GM23338 (cell line): ENCODE measurements around the gene SPECC1. TPM values are rescaled to one million over a fixed set of nuclear protein-coding genes. Genes with fewer than 3 reads are reported as not detected.

Source experiments
- ATAC-seq: fragments of 200-7000 bp; cut with Tn5 transposase; 3 replicates; pipeline ENCODE4 v1.9.1; 2020
- DNase-seq: peaks from one replicate; pipeline ENCODE4 v3.0.0-alpha.2; 2015; ENCODE audit warnings: low spot score
- H2AFZ ChIP-seq: fragments of 200-600 bp; sonication (generic); 2 replicates; pipeline ENCODE4 v1.8.0; 2016; ENCODE audit warnings: antibody characterized with exemption, mild to moderate bottlenecking, moderate library complexity
- H3F3A ChIP-seq: fragments of 200-600 bp; sonication (generic); replicated peaks from 2 replicates; pipeline ENCODE4 v1.8.0; 2017; ENCODE audit warnings: antibody characterized with exemption, mixed run types, low read depth
- H3K27ac ChIP-seq: fragments of 200-600 bp; sonication (generic); 2 replicates; pipeline ENCODE4 v1.6.1; 2016; ENCODE audit warnings: low read depth
- H3K27me3 ChIP-seq: fragments of 200-600 bp; sonication (generic); 2 replicates; pipeline ENCODE4 v1.8.0; 2016; ENCODE audit warnings: mild to moderate bottlenecking, mixed run types, moderate library complexity; ENCODE audit not compliant: insufficient read depth
- H3K36me3 ChIP-seq: fragments of 200-600 bp; sonication (generic); 2 replicates; pipeline ENCODE4 v1.8.0; 2016; ENCODE audit warnings: mild to moderate bottlenecking; ENCODE audit not compliant: insufficient read depth
- H3K4me1 ChIP-seq: fragments of 200-600 bp; sonication (generic); 2 replicates; pipeline ENCODE4 v1.8.0; 2016; ENCODE audit warnings: mild to moderate bottlenecking, moderate library complexity; ENCODE audit not compliant: insufficient read depth
- H3K4me2 ChIP-seq: fragments of 200-600 bp; sonication (generic); 2 replicates; pipeline ENCODE4 v1.7.1; 2017; ENCODE audit warnings: mixed run types
- H3K4me3 ChIP-seq: fragments of 200-600 bp; sonication (generic); 2 replicates; pipeline ENCODE4 v1.6.1; 2016; ENCODE audit warnings: mixed run types
- H3K79me2 ChIP-seq: fragments of 200-600 bp; sonication (generic); replicated peaks from 2 replicates; pipeline ENCODE4 v1.8.0; 2017; ENCODE audit warnings: mild to moderate bottlenecking; ENCODE audit not compliant: insufficient read depth
- H3K9me2 ChIP-seq: fragments of 200-600 bp; sonication (generic); 2 replicates; pipeline ENCODE4 v1.8.0; 2017; ENCODE audit not compliant: insufficient read depth
- H4K20me1 ChIP-seq: fragments of 200-600 bp; sonication (generic); replicated peaks from 2 replicates; pipeline ENCODE4 v1.8.0; 2017; ENCODE audit warnings: mild to moderate bottlenecking; ENCODE audit not compliant: insufficient read depth
- H3K27ac Mint-ChIP-seq: 2 replicates; pipeline ENCODE4 v1.8.0; 2020; ENCODE audit warnings: inconsistent platforms, mild to moderate bottlenecking, moderate library complexity, mixed read lengths
- H3K27me3 Mint-ChIP-seq: 3 replicates; pipeline ENCODE4 v1.8.0; 2022; ENCODE audit warnings: low read depth, mild to moderate bottlenecking, moderate library complexity, mixed read lengths, inconsistent platforms; ENCODE audit not compliant: insufficient read depth, poor library complexity
- H3K36me3 Mint-ChIP-seq: 3 replicates; pipeline ENCODE4 v1.8.0; 2021; ENCODE audit warnings: low read depth, mild to moderate bottlenecking, inconsistent platforms, moderate library complexity, mixed read lengths
- H3K4me1 Mint-ChIP-seq: 3 replicates; pipeline ENCODE4 v1.8.0; 2020; ENCODE audit warnings: mild to moderate bottlenecking, inconsistent platforms, mixed read lengths
- H3K4me3 Mint-ChIP-seq: 3 replicates; pipeline ENCODE4 v1.8.0; 2021; ENCODE audit warnings: moderate library complexity, mild to moderate bottlenecking, inconsistent platforms, mixed read lengths
- H3K9me3 Mint-ChIP-seq: 3 replicates; pipeline ENCODE4 v1.8.0; 2020; ENCODE audit warnings: moderate library complexity, mild to moderate bottlenecking, inconsistent platforms, mixed read lengths
- CREB1 ChIP-seq: fragments of 250-450 bp; sonication (Bioruptor Pico); IDR thresholded peaks from 2 replicates; pipeline ENCODE4 v1.5.0; 2020; ENCODE audit warnings: low read depth, mild to moderate bottlenecking, moderate library complexity
- ETS1 ChIP-seq: IDR thresholded peaks from 2 replicates; pipeline ENCODE4 v1.6.1; 2016; ENCODE audit warnings: antibody characterized with exemption
- EZH2 ChIP-seq: fragments of 200-600 bp; sonication (generic); IDR thresholded peaks from one replicate; pipeline ENCODE4 v1.8.0; 2017; ENCODE audit warnings: antibody characterized with exemption, mild to moderate bottlenecking, low read depth; ENCODE audit not compliant: unreplicated experiment
- JUNB ChIP-seq: IDR thresholded peaks from one replicate; pipeline ENCODE4 v1.6.1; 2016; ENCODE audit warnings: antibody characterized with exemption; ENCODE audit not compliant: unreplicated experiment
- NANOG ChIP-seq: IDR thresholded peaks from 2 replicates; pipeline ENCODE4 v1.6.1; 2016; ENCODE audit warnings: antibody characterized with exemption, borderline replicate concordance
- POLR2AphosphoS5 ChIP-seq: IDR thresholded peaks from 2 replicates; pipeline ENCODE4 v1.6.1; 2016; ENCODE audit warnings: antibody characterized with exemption, low read depth
- REST ChIP-seq: IDR thresholded peaks from one replicate; pipeline ENCODE4 v1.6.1; 2018; ENCODE audit warnings: antibody characterized with exemption; ENCODE audit not compliant: unreplicated experiment
- STAT1 ChIP-seq: IDR thresholded peaks from one replicate; pipeline ENCODE4 v1.6.1; 2016; ENCODE audit warnings: antibody characterized with exemption; ENCODE audit not compliant: unreplicated experiment
- ZNF114 ChIP-seq: fragments of 250-450 bp; sonication (Bioruptor Pico); IDR thresholded peaks from 2 replicates; pipeline ENCODE4 v1.5.0; 2020; ENCODE audit warnings: mild to moderate bottlenecking, moderate library complexity
- ZNF331 ChIP-seq: fragments of 250-450 bp; sonication (Bioruptor Pico); IDR thresholded peaks from 2 replicates; pipeline ENCODE4 v1.5.0; 2020; ENCODE audit warnings: low read depth, mild to moderate bottlenecking, moderate library complexity
- ZNF462 ChIP-seq: fragments of 250-450 bp; sonication (Bioruptor Pico); IDR thresholded peaks from 2 replicates; pipeline ENCODE4 v1.5.0; 2020; ENCODE audit warnings: mild to moderate bottlenecking, moderate library complexity
- polyA plus RNA-seq: library from polyadenylated mRNA; unstranded; fragments of >200 nt; fragmentation: Nextera tagmentation; extraction: Ambion mirVana; gene quantifications from 2 replicates; pipeline ENCODE4 v1.2.1, GENCODE V29; 2016
- total RNA-seq: library from RNA; depleted of rRNA; stranded (reverse); fragments of >200 nt; shearing (Covaris generic); gene quantifications from 2 replicates; pipeline ENCODE4 v1.2.3, GENCODE V29; 2014

SPECC1 gene
- total and polyA plus RNA-seq, 2 experiments from 2014 or later, result 42.6 to 101 TPM

GRCh38 chr17:20197272-20197926 lies 188.2 kb downstream of the SPECC1 start (continued):
- TF ChIP-seq NANOG, result no peak
- TF ChIP-seq ZNF114 (CRISPR knock-in tag), result no peak
- no peak for TF ChIP-seq EZH2
- TF ChIP-seq POLR2AphosphoS5, result no peak

GRCh38 chr17:20200016-20200795 lies 191.0 kb downstream of the SPECC1 start:
- Mint-ChIP-seq H3K4me3 (no peak overlapping the region), H3K4me1 (peaks cover 47% of the 10 kb centered on the region), H3K9me3 (peaks cover 42% of the 10 kb centered on the region), H3K27me3 (peaks cover 6% of the 10 kb centered on the region), H3K36me3 (peaks cover 53% of the 10 kb centered on the region), H3K27ac (peak overlapping the region; percentile 90)
- no peaks in the 10 kb centered on the region for H3K27me3 ChIP-seq
- no peaks in the 10 kb centered on the region for H4K20me1 ChIP-seq
- peaks cover 15% of the 10 kb centered on the region for H3K36me3 ChIP-seq
- ATAC-seq, result peak; percentile 65
- peaks cover 70% of the 10 kb centered on the region for H3K79me2 ChIP-seq
- peaks cover 41% of the 10 kb centered on the region for H3K4me1 ChIP-seq
- H3K4me2 ChIP-seq, result 0 out of 2 replicates have a peak overlapping the region, but pooled peaks have one; percentile 5
- DNase-seq, result no peak
- H2AFZ ChIP-seq, result no peak overlapping the region
- peak overlapping the region; percentile 33; the same call in 1 of the 2 replicates for H3K27ac ChIP-seq
- no peaks in the 10 kb centered on the region for H3F3A ChIP-seq
- H3K4me3 ChIP-seq, result no peak overlapping the region
- no peaks in the 10 kb centered on the region for H3K9me2 ChIP-seq
- no peak for TF ChIP-seq STAT1
- no peak for TF ChIP-seq EZH2
- no peak for TF ChIP-seq ZNF331 (CRISPR knock-in tag)
- no peak for TF ChIP-seq REST
- TF ChIP-seq NANOG, result no peak
- TF ChIP-seq ZNF114 (CRISPR knock-in tag), result no peak
- no peak for TF ChIP-seq ETS1
- TF ChIP-seq ZNF462 (CRISPR knock-in tag), result no peak
- no peak for TF ChIP-seq CREB1 (CRISPR knock-in tag)
- TF ChIP-seq JUNB, result no peak
- TF ChIP-seq POLR2AphosphoS5, result no peak
